Astrocyte (in vitro differentiated cells and primary cell): ENCODE measurements around the gene OTOG. TPM values are rescaled to one million over a fixed set of nuclear protein-coding genes. Genes with fewer than 3 reads are reported as not detected.

Experiments
- DNase-seq: peaks from one replicate; pipeline ENCODE4 v3.0.0-alpha.2; 2010; ENCODE audit warnings: low read depth
- FAIRE-seq: peaks from 2 replicates; lab custom pipeline; 2011; peaks lifted over from hg19 to GRCh38; lab: Jason Lieb, UNC
- H2AFZ ChIP-seq: 2 replicates; pipeline ENCODE4 v1.6.0; 2012; ENCODE audit warnings: low read depth, low read length, inconsistent platforms
- H3K27ac ChIP-seq: 2 replicates; pipeline ENCODE4 v1.5.1; 2011; ENCODE audit warnings: low read depth, low read length, inconsistent platforms
- H3K27me3 ChIP-seq: 2 replicates; pipeline ENCODE4 v1.6.0; 2011; ENCODE audit warnings: low read length, inconsistent platforms; ENCODE audit not compliant: insufficient read depth
- H3K36me3 ChIP-seq: 2 replicates; pipeline ENCODE4 v1.5.1; 2011; ENCODE audit warnings: low read length, inconsistent platforms; ENCODE audit not compliant: insufficient read depth
- H3K4me1 ChIP-seq: 2 replicates; pipeline ENCODE4 v1.5.1; 2011; ENCODE audit warnings: low read length, inconsistent platforms; ENCODE audit not compliant: insufficient read depth
- H3K4me2 ChIP-seq: 2 replicates; pipeline ENCODE4 v1.6.0; 2012; ENCODE audit warnings: low read length, inconsistent platforms
- H3K4me3 ChIP-seq: 2 replicates; pipeline ENCODE4 v1.5.1; 2011; ENCODE audit warnings: low read depth, mild to moderate bottlenecking, low read length, inconsistent platforms; ENCODE audit not compliant: insufficient read depth
- H3K79me2 ChIP-seq: 2 replicates; pipeline ENCODE4 v1.6.0; 2012; ENCODE audit warnings: mild to moderate bottlenecking, low read length, inconsistent platforms; ENCODE audit not compliant: insufficient read depth
- H3K9ac ChIP-seq: 2 replicates; pipeline ENCODE4 v1.6.0; 2012; ENCODE audit warnings: mild to moderate bottlenecking, low read length, inconsistent platforms
- H3K9me3 ChIP-seq: 2 replicates; pipeline ENCODE4 v1.5.1; 2012; ENCODE audit warnings: low read depth, mild to moderate bottlenecking, low read length, inconsistent platforms; ENCODE audit not compliant: insufficient read depth
- H4K20me1 ChIP-seq: 2 replicates; pipeline ENCODE4 v1.6.0; 2012; ENCODE audit warnings: low read length, inconsistent platforms; ENCODE audit not compliant: insufficient read depth
- H3K27ac Mint-ChIP-seq: one replicate; pipeline ENCODE4 v1.8.0; 2021; ENCODE audit warnings: mild to moderate bottlenecking, mixed read lengths; ENCODE audit not compliant: unreplicated experiment
- H3K27me3 Mint-ChIP-seq: one replicate; pipeline ENCODE4 v1.8.0; 2021; ENCODE audit warnings: low read depth, mixed read lengths; ENCODE audit not compliant: unreplicated experiment
- H3K36me3 Mint-ChIP-seq: one replicate; pipeline ENCODE4 v1.8.0; 2021; ENCODE audit warnings: low read depth, mixed read lengths; ENCODE audit not compliant: unreplicated experiment
- H3K4me1 Mint-ChIP-seq: one replicate; pipeline ENCODE4 v1.8.0; 2021; ENCODE audit warnings: low read depth, mixed read lengths; ENCODE audit not compliant: unreplicated experiment
- H3K4me3 Mint-ChIP-seq: one replicate; pipeline ENCODE4 v1.8.0; 2021; ENCODE audit warnings: mild to moderate bottlenecking, moderate library complexity, mixed read lengths; ENCODE audit not compliant: unreplicated experiment
- H3K9me3 Mint-ChIP-seq: one replicate; pipeline ENCODE4 v1.8.0; 2021; ENCODE audit warnings: mild to moderate bottlenecking, mixed read lengths; ENCODE audit not compliant: unreplicated experiment
- EZH2 ChIP-seq: IDR thresholded peaks from 2 replicates; pipeline ENCODE4 v1.6.1; 2012; ENCODE audit warnings: mild to moderate bottlenecking, low read length, inconsistent platforms; ENCODE audit not compliant: insufficient read depth
- total RNA-seq: library from RNA; stranded (reverse); gene quantifications from 2 replicates; pipeline ENCODE4 v1.2.1, GENCODE V29; 2021
- TF ChIP-seq, protein P1 (sequence below): IDR thresholded peaks from 2 replicates; pipeline ENCODE4 v1.5.1; 2011; ENCODE audit warnings: low read depth, mild to moderate bottlenecking, inconsistent platforms, low read length, moderate library complexity; ENCODE audit not compliant: insufficient read depth

OTOG gene
- total RNA-seq, 1 donor from 2014 or later, result not detected

DNA sequence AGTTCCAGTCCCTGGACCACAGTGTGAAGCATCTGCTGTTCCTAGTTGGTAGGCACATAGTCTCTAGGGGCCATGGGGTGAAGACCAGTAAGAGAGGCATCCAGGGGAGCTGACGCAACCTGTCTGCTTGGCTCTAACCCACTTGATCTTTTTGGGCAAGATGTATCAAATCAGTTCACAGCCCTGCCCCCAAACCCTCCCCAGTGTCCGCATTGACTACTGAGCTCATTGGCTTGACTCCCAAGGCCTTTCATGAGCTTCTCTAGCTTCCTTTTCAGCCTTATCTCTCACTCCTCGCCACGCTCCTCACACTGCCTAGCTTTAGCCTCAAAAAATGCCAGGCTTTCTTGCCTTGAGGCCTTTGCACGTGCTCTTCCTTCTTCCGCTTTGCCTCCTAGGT is 40.7 kb upstream of the OTOG start:
- Histone ChIP-seq H2AFZ (no peak overlapping the region), H3K4me2 (no peak overlapping the region), H3K4me1 (no peaks in the 10 kb centered on the region), H3K27ac (no peak overlapping the region), H3K9me3 (no peaks in the 10 kb centered on the region), H3K9ac (no peak overlapping the region), H3K36me3 (no peaks in the 10 kb centered on the region), H3K79me2 (no peaks in the 10 kb centered on the region), H3K27me3 (peaks cover 3% of the 10 kb centered on the region), H3K4me3 (no peak overlapping the region), H4K20me1 (no peaks in the 10 kb centered on the region)
- Mint-ChIP-seq H3K27me3 (peaks cover 42% of the 10 kb centered on the region), H3K36me3 (no peaks in the 10 kb centered on the region), H3K27ac (no peak overlapping the region), H3K4me1 (peaks cover 12% of the 10 kb centered on the region), H3K9me3 (no peaks in the 10 kb centered on the region), H3K4me3 (no peak overlapping the region)
- TF ChIP-seq, protein P1, sequence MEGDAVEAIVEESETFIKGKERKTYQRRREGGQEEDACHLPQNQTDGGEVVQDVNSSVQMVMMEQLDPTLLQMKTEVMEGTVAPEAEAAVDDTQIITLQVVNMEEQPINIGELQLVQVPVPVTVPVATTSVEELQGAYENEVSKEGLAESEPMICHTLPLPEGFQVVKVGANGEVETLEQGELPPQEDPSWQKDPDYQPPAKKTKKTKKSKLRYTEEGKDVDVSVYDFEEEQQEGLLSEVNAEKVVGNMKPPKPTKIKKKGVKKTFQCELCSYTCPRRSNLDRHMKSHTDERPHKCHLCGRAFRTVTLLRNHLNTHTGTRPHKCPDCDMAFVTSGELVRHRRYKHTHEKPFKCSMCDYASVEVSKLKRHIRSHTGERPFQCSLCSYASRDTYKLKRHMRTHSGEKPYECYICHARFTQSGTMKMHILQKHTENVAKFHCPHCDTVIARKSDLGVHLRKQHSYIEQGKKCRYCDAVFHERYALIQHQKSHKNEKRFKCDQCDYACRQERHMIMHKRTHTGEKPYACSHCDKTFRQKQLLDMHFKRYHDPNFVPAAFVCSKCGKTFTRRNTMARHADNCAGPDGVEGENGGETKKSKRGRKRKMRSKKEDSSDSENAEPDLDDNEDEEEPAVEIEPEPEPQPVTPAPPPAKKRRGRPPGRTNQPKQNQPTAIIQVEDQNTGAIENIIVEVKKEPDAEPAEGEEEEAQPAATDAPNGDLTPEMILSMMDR, result no peak
- no peak for TF ChIP-seq EZH2
- no peak for DNase-seq
- no peak for FAIRE-seq

DNA sequence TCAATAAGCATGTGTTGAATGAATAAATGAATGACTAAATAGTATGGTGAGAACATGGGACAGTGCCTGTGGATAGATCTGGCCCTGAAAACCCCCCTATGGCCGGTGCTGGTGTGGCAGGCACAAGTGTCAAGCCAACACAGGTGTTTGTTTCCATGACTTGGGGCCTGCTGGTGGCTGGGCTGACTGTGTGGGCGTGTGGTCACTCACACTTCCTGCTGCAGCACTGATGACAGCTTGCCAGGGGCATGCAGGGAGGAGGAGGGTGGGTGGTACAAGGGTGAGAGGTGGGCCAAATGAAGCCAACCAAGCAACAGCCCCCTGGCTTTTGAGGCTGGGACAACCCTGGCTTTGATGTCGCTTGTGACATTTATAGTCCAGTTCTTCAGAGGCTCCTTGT is 40.1 kb upstream of the OTOG start:
- H3K4me3 Mint-ChIP-seq, result no peak overlapping the region
- FAIRE-seq (no peak), DNase-seq (no peak)
- H3K27me3 ChIP-seq, result peaks cover 9% of the 10 kb centered on the region
- peaks cover 41% of the 10 kb centered on the region for H3K27me3 Mint-ChIP-seq
- H3K9ac ChIP-seq, result no peak overlapping the region
- no peak overlapping the region for H3K4me2 ChIP-seq
- no peaks in the 10 kb centered on the region for H3K36me3 ChIP-seq
- H2AFZ ChIP-seq, result no peak overlapping the region
- H3K4me1 ChIP-seq, result no peaks in the 10 kb centered on the region
- no peaks in the 10 kb centered on the region for H3K36me3 Mint-ChIP-seq
- no peak overlapping the region for H3K27ac ChIP-seq
- no peak overlapping the region for H3K27ac Mint-ChIP-seq
- H3K79me2 ChIP-seq, result no peaks in the 10 kb centered on the region
- no peak overlapping the region for H3K4me3 ChIP-seq
- H3K4me1 Mint-ChIP-seq, result peaks cover 12% of the 10 kb centered on the region
- no peaks in the 10 kb centered on the region for H3K9me3 ChIP-seq
- TF ChIP-seq EZH2, result no peak
- TF ChIP-seq, protein P1, result no peak
- no peaks in the 10 kb centered on the region for H4K20me1 ChIP-seq
- no peaks in the 10 kb centered on the region for H3K9me3 Mint-ChIP-seq

DNA sequence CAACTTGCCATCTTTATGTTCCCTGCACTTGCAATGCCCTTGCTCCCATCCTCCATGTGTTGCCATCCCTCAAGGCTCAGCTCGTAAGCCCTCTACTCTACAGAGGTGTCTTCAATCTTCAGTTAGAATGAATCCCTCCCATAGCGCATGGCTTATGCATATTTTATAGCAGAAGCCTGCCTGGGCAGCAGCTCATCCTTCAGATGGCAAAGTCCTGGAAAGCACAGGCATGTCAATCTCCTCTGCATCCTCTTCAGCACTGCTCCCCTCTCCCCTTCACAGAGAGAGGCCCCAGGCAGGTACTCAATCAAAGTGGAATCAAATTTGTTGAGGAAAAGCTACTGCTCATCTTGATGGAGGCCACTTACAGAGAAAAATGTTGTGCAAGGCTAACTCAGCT is 39.3 kb upstream of the OTOG start:
- DNase-seq (no peak), FAIRE-seq (no peak)
- TF ChIP-seq, protein P1, result no peak
- no peak for TF ChIP-seq EZH2
- Histone ChIP-seq H3K4me3 (no peak overlapping the region), H3K4me2 (no peak overlapping the region), H3K9ac (no peak overlapping the region), H4K20me1 (no peaks in the 10 kb centered on the region), H3K27ac (no peak overlapping the region), H2AFZ (no peak overlapping the region), H3K79me2 (no peaks in the 10 kb centered on the region), H3K36me3 (no peaks in the 10 kb centered on the region), H3K4me1 (no peaks in the 10 kb centered on the region), H3K27me3 (peaks cover 9% of the 10 kb centered on the region), H3K9me3 (no peaks in the 10 kb centered on the region)
- no peaks in the 10 kb centered on the region for H3K9me3 Mint-ChIP-seq
- H3K27me3 Mint-ChIP-seq, result peaks cover 43% of the 10 kb centered on the region
- no peaks in the 10 kb centered on the region for H3K36me3 Mint-ChIP-seq
- no peak overlapping the region for H3K27ac Mint-ChIP-seq
- no peak overlapping the region for H3K4me3 Mint-ChIP-seq
- H3K4me1 Mint-ChIP-seq, result peaks cover 12% of the 10 kb centered on the region
